Neural cell (in vitro differentiated cells): ENCODE results near the gene LIX1L. TPM values are rescaled to one million over a fixed set of nuclear protein-coding genes. Genes with fewer than 3 reads are reported as not detected.

Source experiments
- H2AFZ ChIP-seq: fragments of 200-600, 300-800 bp; sonication (generic), shearing (Covaris generic); 2 replicates; pipeline ENCODE4 v1.6.0; 2014; ENCODE audit warnings: low read depth, mild to moderate bottlenecking, antibody characterized with exemption, low read length, moderate library complexity
- H3F3A ChIP-seq: fragments of 200-600 bp; shearing (Covaris generic); 2 replicates; pipeline ENCODE4 v1.6.1; 2016; ENCODE audit warnings: mild to moderate bottlenecking, moderate library complexity, mixed read lengths, antibody characterized with exemption, low read length; ENCODE audit not compliant: insufficient read depth, poor library complexity, severe bottlenecking
- H3K27ac ChIP-seq: fragments of 200-600, 300-800 bp; sonication (generic), shearing (Covaris generic); 2 replicates; pipeline ENCODE4 v1.5.1; 2014; ENCODE audit warnings: mild to moderate bottlenecking, low read length, moderate library complexity
- H3K27me3 ChIP-seq: fragments of 300-800, 200-600 bp; sonication (generic), shearing (Covaris generic); 2 replicates; pipeline ENCODE4 v1.6.0; 2014; ENCODE audit warnings: mild to moderate bottlenecking, low read depth, low read length, moderate library complexity; ENCODE audit not compliant: insufficient read depth
- H3K36me3 ChIP-seq: fragments of 300-800, 200-600 bp; sonication (generic), shearing (Covaris generic); 2 replicates; pipeline ENCODE4 v1.5.1; 2014; ENCODE audit warnings: mild to moderate bottlenecking, antibody characterized with exemption, low read length, moderate library complexity; ENCODE audit not compliant: insufficient read depth
- H3K4me2 ChIP-seq: fragments of 300-800, 200-600 bp; sonication (generic), shearing (Covaris generic); 2 replicates; pipeline ENCODE4 v1.6.0; 2014; ENCODE audit warnings: mild to moderate bottlenecking, low read length
- H3K4me3 ChIP-seq: fragments of 300-800, 200-600 bp; sonication (generic), shearing (Covaris generic); 2 replicates; pipeline ENCODE4 v1.5.1; 2014; ENCODE audit warnings: mild to moderate bottlenecking, low read length, moderate library complexity
- H3K79me2 ChIP-seq: fragments of 200-600 bp; shearing (Covaris generic); replicated peaks from 2 replicates; pipeline ENCODE4 v1.6.0; 2014; ENCODE audit warnings: mild to moderate bottlenecking, low read length, moderate library complexity; ENCODE audit not compliant: insufficient read depth
- H3K9ac ChIP-seq: fragments of 300-800, 200-600 bp; sonication (generic), shearing (Covaris generic); 2 replicates; pipeline ENCODE4 v1.6.1; 2016; ENCODE audit warnings: mild to moderate bottlenecking, low read length, mixed read lengths
- H3K9me2 ChIP-seq: fragments of 200-600 bp; shearing (Covaris generic); 2 replicates; pipeline ENCODE4 v1.6.1; 2016; ENCODE audit warnings: mild to moderate bottlenecking, low read length, mixed read lengths; ENCODE audit not compliant: insufficient read depth
- H3K9me3 ChIP-seq: fragments of 200-600, 300-800 bp; sonication (generic), shearing (Covaris generic); 2 replicates; pipeline ENCODE4 v1.6.1; 2016; ENCODE audit warnings: mild to moderate bottlenecking, mixed run types, low read length, moderate library complexity, mixed read lengths
- H4K20me1 ChIP-seq: fragments of 200-600 bp; shearing (Covaris generic); 2 replicates; pipeline ENCODE4 v1.6.1; 2016; ENCODE audit warnings: mild to moderate bottlenecking, mixed run types; ENCODE audit not compliant: insufficient read depth
- CTCF ChIP-seq: fragments of 450-650 bp; IDR thresholded peaks from 2 replicates; pipeline ENCODE4 v1.5.1; 2014; ENCODE audit warnings: antibody characterized with exemption, mild to moderate bottlenecking, moderate library complexity; ENCODE audit not compliant: poor library complexity, severe bottlenecking
- EZH2 ChIP-seq: fragments of 200-600, 300-800 bp; shearing (Covaris generic), sonication (generic); IDR thresholded peaks from 2 replicates; pipeline ENCODE4 v1.6.1; 2014; ENCODE audit warnings: antibody characterized with exemption, low read length, borderline replicate concordance, mild to moderate bottlenecking; ENCODE audit not compliant: insufficient read depth, poor library complexity, severe bottlenecking
- MXI1 ChIP-seq: fragments of 450-650 bp; conservative IDR thresholded peaks from 2 replicates; pipeline ENCODE4 v1.6.1; 2014; ENCODE audit warnings: antibody characterized with exemption, mild to moderate bottlenecking; ENCODE audit not compliant: poor library complexity, severe bottlenecking
- POLR2AphosphoS5 ChIP-seq: IDR thresholded peaks from 2 replicates; pipeline ENCODE4 v1.6.1; 2012
- RAD21 ChIP-seq: fragments of 450-650 bp; conservative IDR thresholded peaks from 2 replicates; pipeline ENCODE4 v1.6.1; 2014; ENCODE audit warnings: antibody characterized with exemption, mild to moderate bottlenecking, moderate library complexity
- REST ChIP-seq: IDR thresholded peaks from 2 replicates; pipeline ENCODE4 v1.6.1; 2012; ENCODE audit warnings: borderline replicate concordance
- SMC3 ChIP-seq: fragments of 450-650 bp; conservative IDR thresholded peaks from 2 replicates; pipeline ENCODE4 v1.6.1; 2014; ENCODE audit warnings: antibody characterized with exemption, mild to moderate bottlenecking, moderate library complexity; ENCODE audit not compliant: poor library complexity
- TAF1 ChIP-seq: IDR thresholded peaks from 2 replicates; pipeline ENCODE4 v1.6.1; 2012; ENCODE audit warnings: low read depth
- polyA plus RNA-seq: library from polyadenylated mRNA; depleted of rRNA; stranded (reverse); fragments of >200 nt; gene quantifications from 2 replicates; pipeline ENCODE4 v1.2.3, GENCODE V29; 2014

Gene LIX1L
- polyA plus RNA-seq, 1 donor from 2014 or later = 17.0 TPM

- Histone ChIP-seq H3K4me3 (no peak overlapping the region), H3K27me3 (no peaks in the 10 kb centered on the region), H2AFZ (no peak overlapping the region), H3K27ac (no peak overlapping the region), H3K79me2 (peaks cover 27% of the 10 kb centered on the region), H3F3A (no peaks in the 10 kb centered on the region), H3K36me3 (peaks cover 5% of the 10 kb centered on the region), H3K9ac (no peak overlapping the region), H3K9me3 (no peaks in the 10 kb centered on the region), H4K20me1 (peaks cover 18% of the 10 kb centered on the region), H3K9me2 (no peaks in the 10 kb centered on the region), H3K4me2 (no peak overlapping the region)
- TF ChIP-seq MXI1 = no peak
- no peak for TF ChIP-seq SMC3
- no peak for TF ChIP-seq TAF1
- no peak for TF ChIP-seq POLR2AphosphoS5
- no peak for TF ChIP-seq CTCF
- TF ChIP-seq RAD21 = no peak
- no peak for TF ChIP-seq REST
- no peak for TF ChIP-seq EZH2
Measured at GRCh38 chr1:145999321-146000024, 41.7 kb upstream of the LIX1L start.

GRCh38 chr1:145997718-145998023 is 39.9 kb upstream of the LIX1L start:
- H3K27ac ChIP-seq = peak overlapping the region; percentile 78
- no peaks in the 10 kb centered on the region for H3K9me3 ChIP-seq
- H3K27me3 ChIP-seq = no peaks in the 10 kb centered on the region
- H3K4me2 ChIP-seq = peak overlapping the region; percentile 85
- H3K9me2 ChIP-seq = no peaks in the 10 kb centered on the region
- H3K36me3 ChIP-seq = peaks cover 21% of the 10 kb centered on the region
- H3K4me3 ChIP-seq = peak overlapping the region; percentile 79
- no peak overlapping the region for H2AFZ ChIP-seq
- H3F3A ChIP-seq = peaks cover 3% of the 10 kb centered on the region
- TF ChIP-seq RAD21 = no peak
- TF ChIP-seq REST = no peak
- peaks cover 45% of the 10 kb centered on the region for H3K79me2 ChIP-seq
- peak overlapping the region; percentile 68 for H3K9ac ChIP-seq
- H4K20me1 ChIP-seq = peaks cover 36% of the 10 kb centered on the region
